ENCODE results near the gene PEAK1.

PEAK1 gene

GRCh38 chr15:77064063-77064462 lies 355.8 kb downstream of the PEAK1 start:
- DNase-seq (ENCODE audit: low read depth) = no peak

GRCh38 chr15:77063249-77063648 lies 356.7 kb downstream of the PEAK1 start:
- no peak for DNase-seq (ENCODE audit: low read depth)

- DNase-seq (ENCODE audit: low read depth) = peak; percentile 57
Observed at GRCh38 chr15:77060546-77060945, 359.4 kb downstream of the PEAK1 start.

- no peak for DNase-seq (ENCODE audit: low read depth)
Observed at GRCh38 chr15:77059786-77060361, 360.0 kb downstream of the PEAK1 start.

GRCh38 chr15:77058468-77058867 lies 361.4 kb downstream of the PEAK1 start:
- no peak for DNase-seq (ENCODE audit: low read depth)

- no peak for DNase-seq (ENCODE audit: low read depth)
Observed at GRCh38 chr15:77057685-77058084, 362.2 kb downstream of the PEAK1 start.

- DNase-seq (ENCODE audit: low read depth) = no peak
Observed at GRCh38 chr15:77057072-77057471, 362.8 kb downstream of the PEAK1 start.

- DNase-seq (ENCODE audit: low read depth) = no peak
Observed at GRCh38 chr15:77053709-77054108, 366.2 kb downstream of the PEAK1 start.

GRCh38 chr15:77052556-77052955 lies 367.3 kb downstream of the PEAK1 start:
- DNase-seq (ENCODE audit: low read depth) = no peak
